ENCODE data around the gene MICU1. TPM values are rescaled to one million over a fixed set of nuclear protein-coding genes. Genes with fewer than 3 reads are reported as not detected.

Gene MICU1
- total RNA-seq, 1 donor from 2014 or later: 59.5 TPM

GRCh38 chr10:72340510-72341261, 285.2 kb downstream of the MICU1 start:
- DNase-seq (ENCODE audit: low spot score) (no peak), ATAC-seq (peak; percentile 4)
- intact Hi-C loops (cut with DNase I): no loop called here

- DNase-seq (ENCODE audit: low spot score) (no peak), ATAC-seq (no peak)
- intact Hi-C loops (cut with DNase I): loop anchor here (10.0 kb wide), 1 partner anchor 123 kb away; the partner anchor contains the start of genes ANAPC16 and ASCC1
Observed at GRCh38 chr10:72338180-72338579, 287.7 kb downstream of the MICU1 start.

GRCh38 chr10:72337722-72338121, 288.2 kb downstream of the MICU1 start:
- no peak for ATAC-seq
- intact Hi-C loops (cut with DNase I): loop anchor here (10.0 kb wide), 1 partner anchor 123 kb away; the partner anchor contains the start of genes ANAPC16 and ASCC1
- DNase-seq (ENCODE audit: low spot score): no peak

DNA sequence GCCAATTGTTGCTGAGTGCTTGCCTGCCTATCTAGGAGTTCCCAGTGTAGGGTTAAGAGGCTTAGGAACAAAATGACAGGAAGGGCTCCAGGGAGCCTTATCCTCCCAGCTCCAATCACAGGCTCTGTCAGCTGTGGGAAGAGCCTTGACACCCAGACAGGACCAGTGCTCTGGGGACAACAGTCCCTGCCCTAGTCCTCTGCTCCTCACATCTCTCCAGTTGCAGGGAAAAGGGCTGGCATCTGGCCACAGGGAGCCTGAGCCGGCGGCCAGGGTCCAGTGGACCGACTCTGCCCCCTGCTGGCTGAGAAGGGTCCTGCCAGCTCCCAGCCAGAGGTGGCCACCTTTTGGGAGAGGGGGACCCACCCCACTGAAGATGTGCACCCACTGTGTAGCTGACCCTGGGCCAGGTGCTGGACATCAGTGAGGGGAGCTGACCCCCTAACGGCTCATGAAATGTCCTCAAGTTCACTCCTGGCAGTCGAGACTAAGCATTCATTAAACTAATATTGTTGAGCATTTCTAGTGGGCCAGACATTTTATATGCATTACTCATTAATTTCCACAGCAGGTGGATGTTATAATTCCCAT, 288.7 kb downstream of the MICU1 start:
- intact Hi-C loops (cut with DNase I): loop anchor here (10.0 kb wide), 1 partner anchor 122 kb away; the partner anchor contains the start of genes ANAPC16 and ASCC1

DNA sequence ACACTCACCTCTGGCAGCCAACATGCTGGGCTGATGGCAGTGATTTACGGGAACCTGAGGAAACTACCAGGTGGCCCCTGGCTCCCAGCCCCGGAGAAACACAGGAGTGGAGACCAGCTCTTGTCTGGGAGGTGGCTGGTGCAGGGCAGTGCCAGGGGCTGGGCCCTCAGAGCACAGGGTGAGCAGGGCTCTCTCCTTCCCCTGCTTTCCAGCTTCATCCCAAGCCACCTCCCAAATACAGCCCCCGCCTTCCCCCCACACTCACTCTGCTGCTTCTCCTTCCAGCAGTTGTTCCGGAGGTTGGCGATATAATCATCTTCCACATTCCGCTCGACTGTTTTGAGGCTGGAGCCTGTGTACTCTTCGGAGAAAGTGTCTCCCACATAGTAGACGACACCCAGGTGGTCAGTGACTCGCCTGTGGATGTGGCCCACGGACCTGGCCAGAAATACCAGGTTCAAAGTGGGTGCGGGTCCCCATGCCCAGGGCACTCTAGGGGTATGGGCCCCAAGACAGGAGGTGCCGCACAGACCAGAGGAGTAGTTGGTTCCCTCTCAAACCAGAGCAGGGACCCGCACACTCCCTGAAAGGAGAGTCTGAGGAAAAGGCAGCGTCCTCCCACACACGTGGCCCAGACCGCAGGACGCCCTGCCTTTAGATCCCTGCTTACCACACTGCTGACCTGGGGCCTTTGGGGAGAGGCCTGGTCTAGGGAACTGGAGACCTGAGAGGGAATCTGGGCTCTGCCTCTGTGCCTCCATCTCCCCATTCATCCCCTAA, 289.4 kb downstream of the MICU1 start:
- DNase-seq (ENCODE audit: low spot score): no peak
- ATAC-seq: peak; percentile 23
- intact Hi-C loops (cut with DNase I): loop anchor here (10.0 kb wide), 1 partner anchor 122 kb away; the partner anchor contains the start of genes ANAPC16 and ASCC1

More for the DNA sequence above, 288.7 kb downstream of the MICU1 start:
- ATAC-seq (peak; percentile 25), DNase-seq (ENCODE audit: low spot score) (peak; percentile 95)

DNA sequence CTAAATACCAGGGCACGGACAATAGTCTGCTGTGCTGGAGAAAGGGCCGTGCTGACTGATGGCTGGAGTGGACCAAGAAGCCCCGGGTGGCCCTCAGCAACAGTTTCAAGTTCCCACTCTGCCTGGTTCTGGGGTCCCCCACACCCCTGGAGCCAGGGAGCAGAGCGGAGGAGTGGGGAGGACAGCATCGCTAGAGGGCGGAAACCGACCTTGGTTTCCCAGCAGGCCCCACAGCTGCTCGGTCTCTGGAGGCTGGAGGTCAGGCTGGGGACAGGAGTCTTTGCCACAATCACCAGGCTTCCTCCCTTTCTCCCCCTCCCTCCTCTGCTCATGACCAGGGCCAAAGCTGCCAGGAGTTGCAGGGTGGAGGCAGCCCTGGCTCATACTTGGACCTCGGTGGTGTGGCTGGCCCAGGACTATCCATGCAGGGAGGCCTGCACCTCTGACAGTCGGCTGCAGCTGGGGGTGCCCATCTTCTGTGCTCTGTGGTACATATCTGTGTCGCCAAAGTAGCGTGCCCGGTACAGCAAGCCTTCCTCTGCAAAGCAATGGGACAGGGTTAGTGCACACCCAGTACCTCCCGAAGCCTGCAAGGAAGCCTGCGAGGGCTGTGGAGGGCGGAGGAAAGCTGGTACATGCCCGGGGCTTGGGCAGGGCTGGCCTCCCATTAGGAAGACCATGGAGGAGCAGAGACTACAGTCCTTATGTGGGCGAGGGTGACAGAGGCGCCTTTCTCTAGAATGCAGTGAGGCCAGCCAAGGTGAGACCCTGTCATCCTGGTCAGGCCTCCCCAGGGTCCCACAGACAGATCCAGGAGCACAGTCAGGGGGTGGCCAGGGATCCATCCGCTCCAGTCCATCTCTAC, 290.3 kb downstream of the MICU1 start:
- DNase-seq (ENCODE audit: low spot score) (no peak), ATAC-seq (peak; percentile 52)
- intact Hi-C loops (cut with DNase I): loop anchor here (10.0 kb wide), 1 partner anchor 121 kb away; the partner anchor contains the start of genes ANAPC16 and ASCC1

- intact Hi-C loops (cut with DNase I): loop anchor here (10.0 kb wide), 1 partner anchor 120 kb away; the partner anchor contains the start of genes ANAPC16 and ASCC1
- peak; percentile 94 for DNase-seq (ENCODE audit: low spot score)
- ATAC-seq: peak; percentile 88
Observed at GRCh38 chr10:72334825-72335393, 291.0 kb downstream of the MICU1 start.

DNA sequence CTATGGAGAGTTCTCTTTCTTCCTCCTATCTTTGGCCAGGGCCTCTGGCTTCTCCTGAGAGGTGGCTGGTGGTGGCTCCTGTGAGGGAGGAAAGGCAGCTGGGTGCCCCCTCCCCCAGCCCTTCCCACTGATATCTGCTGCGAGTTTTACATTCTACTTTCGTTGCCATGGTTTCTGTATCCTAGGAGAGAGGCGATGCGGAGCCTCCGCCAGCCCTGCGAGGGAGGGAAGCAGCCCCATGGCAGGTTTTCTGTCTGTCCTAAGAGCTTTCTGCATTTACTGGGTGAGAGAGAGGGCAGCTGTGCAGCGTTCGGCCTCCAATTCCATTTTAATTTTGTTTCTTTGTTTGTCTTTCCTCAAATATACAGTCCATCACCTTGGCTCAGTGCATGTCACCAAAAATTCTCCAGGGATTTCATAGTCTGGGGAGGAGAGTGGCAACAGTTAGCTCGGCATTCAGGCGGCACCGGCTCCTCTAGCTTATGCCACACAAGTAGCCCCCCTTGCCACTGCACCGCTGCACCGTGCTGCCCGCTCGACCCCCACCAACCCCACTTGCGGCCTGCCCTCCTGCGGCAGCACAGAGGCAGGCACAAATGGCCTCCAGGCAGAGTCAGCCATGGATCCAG, 291.6 kb downstream of the MICU1 start:
- intact Hi-C loops (cut with DNase I): loop anchor here (10.0 kb wide), 1 partner anchor 120 kb away; the partner anchor contains the start of genes ANAPC16 and ASCC1
- ATAC-seq (peak; percentile 27), DNase-seq (ENCODE audit: low spot score) (no peak)

DNA sequence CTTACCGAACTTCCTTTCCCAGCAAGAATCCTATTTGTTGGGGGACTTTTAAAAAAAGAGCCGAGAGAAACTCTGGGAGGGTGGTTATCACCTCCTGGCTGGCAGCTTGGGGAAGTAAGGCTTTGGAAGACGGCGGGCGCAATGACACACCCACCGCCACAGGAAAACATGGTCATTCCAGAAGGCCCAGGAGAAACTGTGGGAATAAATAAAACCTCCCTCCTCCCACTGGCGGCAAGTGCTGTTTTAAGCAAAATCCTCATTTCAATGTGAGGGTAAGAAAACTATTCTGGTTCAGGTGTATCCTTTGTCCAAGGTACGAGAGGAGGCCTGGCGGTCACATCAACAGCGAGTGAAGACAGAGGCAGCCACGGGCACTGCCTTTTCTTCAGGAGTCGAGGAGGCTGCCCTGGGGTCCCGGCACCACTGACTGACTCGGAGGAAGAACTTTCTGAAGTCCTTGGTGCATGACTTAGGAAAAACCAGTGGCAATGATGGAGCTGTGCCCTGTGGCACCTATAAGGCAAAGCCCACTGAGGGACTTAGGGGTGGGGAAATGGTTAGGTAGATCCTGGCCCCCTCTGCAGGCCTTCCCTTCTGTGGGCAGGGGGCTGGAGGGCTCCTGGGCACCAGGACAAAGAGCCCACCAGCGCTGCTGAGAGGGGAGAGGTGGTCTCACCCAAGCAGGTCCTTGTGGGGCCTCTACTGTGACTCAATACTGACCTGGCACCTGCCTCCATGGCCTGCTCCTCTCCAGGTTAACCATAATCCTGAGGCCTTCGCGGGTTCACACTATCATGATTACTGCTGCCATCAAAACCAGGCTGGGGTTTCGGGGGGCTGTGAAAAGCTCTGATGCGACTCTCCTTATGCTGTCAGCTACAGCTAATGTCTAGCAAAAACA, 292.5 kb downstream of the MICU1 start:
- intact Hi-C loops (cut with DNase I): loop anchor here (10.0 kb wide), 1 partner anchor 119 kb away; the partner anchor contains the start of genes ANAPC16 and ASCC1
- no peak for DNase-seq (ENCODE audit: low spot score)
- ATAC-seq: no peak

GRCh38 chr10:72332423-72333111, 293.3 kb downstream of the MICU1 start:
- intact Hi-C loops (cut with DNase I): loop anchor here (10.0 kb wide), 1 partner anchor 118 kb away; the partner anchor contains the start of genes ANAPC16 and ASCC1
- ATAC-seq: no peak
- no peak for DNase-seq (ENCODE audit: low spot score)

DNA sequence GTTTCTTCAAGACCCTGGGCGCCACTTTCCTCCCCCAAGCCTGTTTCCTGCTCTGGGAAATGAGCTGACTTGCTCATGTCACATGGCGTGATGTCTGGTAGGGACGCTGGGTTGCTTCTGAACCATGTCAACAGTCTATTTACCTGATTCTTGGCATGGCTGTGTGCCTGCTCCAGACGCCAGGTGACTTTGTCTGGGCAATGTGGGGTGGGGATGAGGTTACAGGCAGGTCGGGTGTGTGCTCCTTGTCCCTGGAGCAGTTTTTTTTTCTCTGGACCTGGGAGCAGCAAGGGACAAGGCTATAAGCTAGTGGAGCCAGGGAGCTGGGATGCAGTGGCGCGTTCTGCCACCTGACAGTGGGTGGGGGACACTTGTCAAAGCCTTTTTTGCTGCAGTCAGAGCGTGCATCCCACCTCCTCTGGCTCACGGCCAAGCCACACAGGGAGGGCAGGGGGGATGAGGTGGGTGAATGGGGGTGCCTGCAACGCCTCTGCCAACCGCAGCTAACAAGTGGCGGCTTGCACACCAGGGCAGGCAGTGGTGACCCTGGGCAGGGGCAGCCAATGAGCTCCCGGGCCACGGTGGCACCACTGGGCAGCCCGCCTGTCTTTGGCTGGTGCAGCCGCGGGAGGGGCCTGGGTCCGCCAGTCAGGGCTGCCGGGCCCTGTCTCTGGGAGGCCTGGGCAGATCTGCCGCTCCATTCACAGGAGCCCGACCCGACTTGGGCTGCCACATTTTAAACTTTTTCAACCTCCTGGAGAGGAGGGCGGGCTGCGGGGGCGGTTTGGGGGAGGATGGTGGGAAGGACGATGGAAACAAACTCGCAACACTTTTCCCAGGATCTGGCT, 294.1 kb downstream of the MICU1 start:
- intact Hi-C loops (cut with DNase I): loop anchor here (10.0 kb wide), 1 partner anchor 117 kb away; the partner anchor contains the start of genes ANAPC16 and ASCC1
- ATAC-seq (peak; percentile 31), DNase-seq (ENCODE audit: low spot score) (peak; percentile 90)

- intact Hi-C loops (cut with DNase I): loop anchor here (10.0 kb wide), 1 partner anchor 115 kb away; the partner anchor contains the start of genes ANAPC16 and ASCC1
- DNase-seq (ENCODE audit: low spot score) (no peak), ATAC-seq (no peak)
Observed at GRCh38 chr10:72330069-72330426, 295.8 kb downstream of the MICU1 start.

GRCh38 chr10:72329290-72330068, 296.4 kb downstream of the MICU1 start:
- intact Hi-C loops (cut with DNase I): loop anchor here (10.0 kb wide), 2 partner anchors 115 to 365 kb away; partner anchors contain the start of genes ANAPC16, ASCC1 and CHST3
- DNase-seq (ENCODE audit: low spot score): peak; percentile 65
- no peak for ATAC-seq

GRCh38 chr10:72328829-72329204, 297.1 kb downstream of the MICU1 start:
- no peak for ATAC-seq
- no peak for DNase-seq (ENCODE audit: low spot score)
- intact Hi-C loops (cut with DNase I): loop anchor here (1.0 to 10.0 kb wide), 2 partner anchors 54 to 364 kb away; partner anchors contain the start of gene CHST3

All from sciatic nerve (tissue), 2 donors.